OCI-LY1 (cell line): ENCODE data around the gene CELSR3.

ENCODE experiments used
- H2AFZ ChIP-seq: fragments of 200-600 bp; sonication (generic), shearing (Covaris generic); 2 replicates; pipeline ENCODE4 v1.6.0; 2014; ENCODE audit warnings: antibody characterized with exemption, mild to moderate bottlenecking, low read length
- H3F3A ChIP-seq: fragments of 200-600 bp; sonication (generic), shearing (Covaris generic); 2 replicates; pipeline ENCODE4 v1.6.0; 2014; ENCODE audit warnings: mild to moderate bottlenecking, antibody characterized with exemption, low read length, moderate library complexity; ENCODE audit not compliant: insufficient read depth
- H3K27ac ChIP-seq: fragments of 200-600 bp; sonication (generic); 2 replicates; pipeline ENCODE4 v1.5.1; 2014; ENCODE audit warnings: low read length, mixed run types, mild to moderate bottlenecking, low read depth; ENCODE audit not compliant: poor library complexity, severe bottlenecking
- H3K27me3 ChIP-seq: fragments of 200-600 bp; sonication (generic); 2 replicates; pipeline ENCODE4 v1.6.0; 2014; ENCODE audit warnings: antibody characterized with exemption, mild to moderate bottlenecking, low read length, moderate library complexity; ENCODE audit not compliant: insufficient read depth
- H3K36me3 ChIP-seq: fragments of 200-600 bp; sonication (generic); 2 replicates; pipeline ENCODE4 v1.6.1; 2014; ENCODE audit warnings: mild to moderate bottlenecking, antibody characterized with exemption, low read length, moderate library complexity, mixed read lengths; ENCODE audit not compliant: insufficient read depth
- H3K4me1 ChIP-seq: fragments of 200-600 bp; sonication (generic); 2 replicates; pipeline ENCODE4 v1.5.1; 2014; ENCODE audit warnings: mild to moderate bottlenecking, low read length, moderate library complexity; ENCODE audit not compliant: insufficient read depth, severe bottlenecking
- H3K4me2 ChIP-seq: fragments of 200-600 bp; sonication (generic), shearing (Covaris generic); 2 replicates; pipeline ENCODE4 v1.6.1; 2014; ENCODE audit warnings: low read length
- H3K4me3 ChIP-seq: fragments of 200-600 bp; sonication (generic); 2 replicates; pipeline ENCODE4 v1.5.1; 2014; ENCODE audit warnings: low read length, low read depth, mild to moderate bottlenecking, mixed read lengths; ENCODE audit not compliant: poor library complexity, severe bottlenecking
- H3K79me2 ChIP-seq: fragments of 200-600 bp; shearing (Covaris generic); 2 replicates; pipeline ENCODE4 v1.6.1; 2016; ENCODE audit warnings: mixed run types, low read length, mixed read lengths; ENCODE audit not compliant: insufficient read depth
- H3K9ac ChIP-seq: fragments of 200-600 bp; sonication (generic), shearing (Covaris generic); 2 replicates; pipeline ENCODE4 v1.6.1; 2014; ENCODE audit warnings: mild to moderate bottlenecking, low read length, mixed read lengths
- H3K9me2 ChIP-seq: fragments of 200-600 bp; sonication (generic), shearing (Covaris generic); 2 replicates; pipeline ENCODE4 v1.6.1; 2014; ENCODE audit warnings: low read depth, mild to moderate bottlenecking, low read length, mixed read lengths
- H3K9me3 ChIP-seq: fragments of 200-600 bp; shearing (Covaris generic); 2 replicates; pipeline ENCODE4 v1.6.1; 2014; ENCODE audit warnings: low read length, mixed read lengths
- H4K20me1 ChIP-seq: fragments of 200-600 bp; sonication (generic), shearing (Covaris generic); 2 replicates; pipeline ENCODE4 v1.6.0; 2016; ENCODE audit warnings: mild to moderate bottlenecking, low read length; ENCODE audit not compliant: insufficient read depth
- CTCF ChIP-seq: fragments of 200-600 bp; sonication (generic), shearing (Covaris generic); IDR thresholded peaks from 2 replicates; pipeline ENCODE4 v1.5.1; 2017; ENCODE audit warnings: mild to moderate bottlenecking, antibody characterized with exemption, low read length, moderate library complexity, mixed read lengths
- EZH2 ChIP-seq: fragments of 200-600 bp; sonication (generic), shearing (Covaris generic); IDR thresholded peaks from 2 replicates; pipeline ENCODE4 v1.8.0; 2017; ENCODE audit warnings: borderline replicate concordance, mixed run types, mild to moderate bottlenecking, antibody characterized with exemption, low read length, moderate library complexity, mixed read lengths

Gene CELSR3

GRCh38 chr3:48690846-48691458 lies 28.3 kb upstream of the CELSR3 start:
- Histone ChIP-seq H3K79me2 (peaks cover 4% of the 10 kb centered on the region), H3K4me3 (no peak overlapping the region), H2AFZ (no peak overlapping the region), H3K27me3 (no peaks in the 10 kb centered on the region), H3K4me1 (peaks cover 7% of the 10 kb centered on the region), H3F3A (peaks cover 10% of the 10 kb centered on the region; the same call in 1 of the 2 replicates), H3K9ac (no peak overlapping the region), H3K9me2 (no peaks in the 10 kb centered on the region), H3K36me3 (peaks cover 83% of the 10 kb centered on the region), H3K27ac (no peak overlapping the region), H3K4me2 (no peak overlapping the region), H3K9me3 (no peaks in the 10 kb centered on the region), H4K20me1 (no peaks in the 10 kb centered on the region)
- no peak for TF ChIP-seq CTCF
- TF ChIP-seq EZH2 = no peak

- TF ChIP-seq CTCF (no peak), EZH2 (no peak)
- H3K79me2 ChIP-seq = peaks cover 8% of the 10 kb centered on the region
- peaks cover 10% of the 10 kb centered on the region; the same call in 1 of the 2 replicates for H3F3A ChIP-seq
- H3K27ac ChIP-seq = no peak overlapping the region
- no peaks in the 10 kb centered on the region for H3K9me3 ChIP-seq
- no peaks in the 10 kb centered on the region for H4K20me1 ChIP-seq
- peaks cover 71% of the 10 kb centered on the region for H3K36me3 ChIP-seq
- peaks cover 12% of the 10 kb centered on the region for H3K4me1 ChIP-seq
- H3K4me3 ChIP-seq = no peak overlapping the region
- H3K4me2 ChIP-seq = no peak overlapping the region
- H3K9me2 ChIP-seq = no peaks in the 10 kb centered on the region
- H3K9ac ChIP-seq = no peak overlapping the region
- no peaks in the 10 kb centered on the region for H3K27me3 ChIP-seq
- no peak overlapping the region for H2AFZ ChIP-seq
Measured at GRCh38 chr3:48689384-48689783, 26.7 kb upstream of the CELSR3 start.

- Histone ChIP-seq H3K4me2 (no peak overlapping the region), H3K9ac (no peak overlapping the region), H3K79me2 (peaks cover 10% of the 10 kb centered on the region), H3F3A (peaks cover 10% of the 10 kb centered on the region; the same call in 1 of the 2 replicates), H3K9me2 (no peaks in the 10 kb centered on the region), H3K27ac (no peak overlapping the region), H3K4me1 (peaks cover 19% of the 10 kb centered on the region), H2AFZ (no peak overlapping the region), H3K27me3 (no peaks in the 10 kb centered on the region), H3K36me3 (peaks cover 64% of the 10 kb centered on the region), H3K9me3 (no peaks in the 10 kb centered on the region), H3K4me3 (no peak overlapping the region), H4K20me1 (no peaks in the 10 kb centered on the region)
- TF ChIP-seq EZH2 (no peak), CTCF (no peak)
Measured at GRCh38 chr3:48688737-48689075, 26.0 kb upstream of the CELSR3 start.
